PFSK-1 (cell line): Measurements from ENCODE around the gene SESN1.

Source experiments
- FOXP2 ChIP-seq: optimal IDR thresholded peaks from 2 replicates; pipeline ENCODE3; 2011; ENCODE audit warnings: borderline replicate concordance, control low read depth, inconsistent platforms; ENCODE audit not compliant: insufficient read depth; ENCODE audit errors: extremely low read length, extremely low read depth
- POLR2AphosphoS5 ChIP-seq: IDR thresholded peaks from 2 replicates; pipeline ENCODE4 v1.6.1; 2012; ENCODE audit warnings: low read depth, mild to moderate bottlenecking, control low read depth, low read length, moderate library complexity
- SIN3A ChIP-seq: IDR thresholded peaks from 2 replicates; pipeline ENCODE4 v1.6.1; 2012; ENCODE audit warnings: mild to moderate bottlenecking, low read length, moderate library complexity, borderline replicate concordance; ENCODE audit not compliant: insufficient read depth
- TAF1 ChIP-seq: IDR thresholded peaks from 2 replicates; pipeline ENCODE4 v1.6.1; 2012; ENCODE audit warnings: low read length, control low read depth, borderline replicate concordance; ENCODE audit not compliant: insufficient read depth
- TF ChIP-seq, protein P1 (sequence below), 2 experiments: IDR thresholded peaks; 2 replicates each; pipeline versions ENCODE4 v1.6.1 to v1.8.0; 2011 to 2012; ENCODE audit warnings: low read depth in 2 of 2, low read length in 2 of 2, control low read depth in 1 of 2, inconsistent platforms in 1 of 2, mild to moderate bottlenecking in 1 of 2, moderate library complexity in 1 of 2; ENCODE audit not compliant: insufficient read depth in 1 of 2

Gene SESN1

DNA sequence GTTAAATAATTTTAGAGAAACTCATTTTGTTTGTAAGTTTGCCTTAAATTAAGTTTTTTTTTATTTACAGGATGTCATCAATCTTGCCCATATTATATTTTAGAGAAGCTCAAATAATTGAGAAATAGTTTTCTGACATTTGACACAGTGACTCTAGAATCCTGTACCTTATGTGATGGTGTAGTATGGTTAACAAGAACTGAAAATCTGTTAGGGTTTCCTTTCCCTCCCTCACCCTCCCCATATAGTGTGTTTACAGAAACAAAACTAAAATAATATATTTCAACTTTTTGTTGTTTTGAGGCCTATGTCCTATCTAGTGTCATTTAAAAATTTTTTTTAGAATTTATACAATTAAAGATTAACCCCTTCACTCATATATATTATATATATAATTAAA is 91.8 kb downstream of the SESN1 start:
- TF ChIP-seq FOXP2: no peak
- no peak for TF ChIP-seq TAF1
- no peak for TF ChIP-seq SIN3A
- TF ChIP-seq POLR2AphosphoS5: no peak
- TF ChIP-seq, protein P1, sequence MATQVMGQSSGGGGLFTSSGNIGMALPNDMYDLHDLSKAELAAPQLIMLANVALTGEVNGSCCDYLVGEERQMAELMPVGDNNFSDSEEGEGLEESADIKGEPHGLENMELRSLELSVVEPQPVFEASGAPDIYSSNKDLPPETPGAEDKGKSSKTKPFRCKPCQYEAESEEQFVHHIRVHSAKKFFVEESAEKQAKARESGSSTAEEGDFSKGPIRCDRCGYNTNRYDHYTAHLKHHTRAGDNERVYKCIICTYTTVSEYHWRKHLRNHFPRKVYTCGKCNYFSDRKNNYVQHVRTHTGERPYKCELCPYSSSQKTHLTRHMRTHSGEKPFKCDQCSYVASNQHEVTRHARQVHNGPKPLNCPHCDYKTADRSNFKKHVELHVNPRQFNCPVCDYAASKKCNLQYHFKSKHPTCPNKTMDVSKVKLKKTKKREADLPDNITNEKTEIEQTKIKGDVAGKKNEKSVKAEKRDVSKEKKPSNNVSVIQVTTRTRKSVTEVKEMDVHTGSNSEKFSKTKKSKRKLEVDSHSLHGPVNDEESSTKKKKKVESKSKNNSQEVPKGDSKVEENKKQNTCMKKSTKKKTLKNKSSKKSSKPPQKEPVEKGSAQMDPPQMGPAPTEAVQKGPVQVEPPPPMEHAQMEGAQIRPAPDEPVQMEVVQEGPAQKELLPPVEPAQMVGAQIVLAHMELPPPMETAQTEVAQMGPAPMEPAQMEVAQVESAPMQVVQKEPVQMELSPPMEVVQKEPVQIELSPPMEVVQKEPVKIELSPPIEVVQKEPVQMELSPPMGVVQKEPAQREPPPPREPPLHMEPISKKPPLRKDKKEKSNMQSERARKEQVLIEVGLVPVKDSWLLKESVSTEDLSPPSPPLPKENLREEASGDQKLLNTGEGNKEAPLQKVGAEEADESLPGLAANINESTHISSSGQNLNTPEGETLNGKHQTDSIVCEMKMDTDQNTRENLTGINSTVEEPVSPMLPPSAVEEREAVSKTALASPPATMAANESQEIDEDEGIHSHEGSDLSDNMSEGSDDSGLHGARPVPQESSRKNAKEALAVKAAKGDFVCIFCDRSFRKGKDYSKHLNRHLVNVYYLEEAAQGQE (IDR thresholded peaks at IDR 0.05; ENCODE audit: insufficient read depth in 1 of 2, low read depth in 2 of 2, low read length in 2 of 2): no peak

- no peak for TF ChIP-seq FOXP2
- TF ChIP-seq POLR2AphosphoS5: no peak
- TF ChIP-seq TAF1: no peak
- TF ChIP-seq, protein P1 (IDR thresholded peaks at IDR 0.05; ENCODE audit: insufficient read depth in 1 of 2, low read depth in 2 of 2, low read length in 2 of 2): no peak
- TF ChIP-seq SIN3A: no peak
Measured at GRCh38 chr6:109002051-109002697, 92.5 kb downstream of the SESN1 start.

DNA sequence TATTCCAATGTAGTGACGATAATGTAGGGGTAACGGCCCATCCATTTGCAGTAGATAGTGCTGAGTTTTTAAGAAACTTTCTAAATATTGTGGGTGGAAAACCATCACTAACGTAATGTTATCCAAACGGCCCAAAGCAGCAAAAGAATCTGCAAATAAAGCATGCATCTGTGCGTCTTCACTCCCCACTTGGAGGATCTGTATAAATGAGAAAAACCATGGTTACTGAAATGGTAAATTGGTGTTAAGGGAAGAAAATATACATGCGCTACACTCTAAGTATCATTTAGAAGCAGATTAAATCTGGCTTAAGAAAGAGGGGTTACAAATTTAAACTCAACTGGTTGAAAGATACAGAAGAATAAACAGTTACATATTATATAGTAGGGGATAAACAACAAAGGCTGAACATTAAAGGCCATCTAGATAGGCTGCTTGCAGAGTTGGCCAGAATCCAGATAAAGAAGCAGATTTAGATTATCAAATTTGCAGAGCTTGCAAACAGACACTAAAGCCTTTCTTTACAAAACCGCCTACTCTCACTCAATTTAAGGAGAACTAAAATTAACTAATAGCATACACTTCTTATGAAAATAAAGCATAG is 93.3 kb downstream of the SESN1 start:
- TF ChIP-seq TAF1 (no peak), FOXP2 (no peak), SIN3A (no peak), POLR2AphosphoS5 (no peak)
- TF ChIP-seq, protein P1 (IDR thresholded peaks at IDR 0.05; ENCODE audit: insufficient read depth in 1 of 2, low read depth in 2 of 2, low read length in 2 of 2): no peak

DNA sequence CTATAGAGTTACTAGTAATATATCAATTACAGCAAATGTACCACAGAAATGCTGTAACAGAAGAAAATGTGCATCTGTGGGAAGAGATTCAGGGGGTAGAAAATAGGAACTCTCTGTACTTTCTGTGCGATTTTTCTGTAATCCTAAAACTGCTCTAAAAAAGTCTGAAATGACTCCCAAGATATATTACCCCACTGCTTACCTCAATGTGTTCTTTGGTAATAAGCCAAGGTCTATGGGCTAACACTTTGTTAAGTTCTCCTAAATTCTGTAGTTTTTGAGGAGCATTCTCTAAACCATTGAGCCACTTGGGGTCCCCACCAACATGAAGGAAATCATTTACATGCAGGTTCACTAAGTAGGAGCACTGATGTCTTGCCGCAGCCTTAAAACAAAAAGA is 94.4 kb downstream of the SESN1 start:
- no peak for TF ChIP-seq SIN3A
- TF ChIP-seq POLR2AphosphoS5: no peak
- TF ChIP-seq FOXP2: no peak
- TF ChIP-seq, protein P1 (IDR thresholded peaks at IDR 0.05; ENCODE audit: insufficient read depth in 1 of 2, low read depth in 2 of 2, low read length in 2 of 2): no peak
- no peak for TF ChIP-seq TAF1
